Subcutaneous adipose tissue (tissue), 4 donors: ENCODE data around the gene CCND3. TPM values are rescaled to one million over a fixed set of nuclear protein-coding genes. Genes with fewer than 3 reads are reported as not detected.

Source experiments
- total RNA-seq, 4 donors: library from RNA; depleted of rRNA; stranded (reverse); fragments of >200 nt; gene quantifications; one replicate each; pipeline ENCODE4 v1.1.0, GENCODE V29; 2016
- TF ChIP-seq, protein P1 (sequence below): fragments of 450-650 bp; IDR thresholded peaks from one replicate; pipeline ENCODE4 v1.5.1; 2016; ENCODE audit warnings: low read depth, mild to moderate bottlenecking, control low read depth, antibody characterized with exemption, moderate library complexity

Gene CCND3
- total RNA-seq, result 100 to 1,000 TPM in 3 of 4 donors, 10 to 100 TPM in 1; 75.2 to 153 (median 130) TPM

DNA sequence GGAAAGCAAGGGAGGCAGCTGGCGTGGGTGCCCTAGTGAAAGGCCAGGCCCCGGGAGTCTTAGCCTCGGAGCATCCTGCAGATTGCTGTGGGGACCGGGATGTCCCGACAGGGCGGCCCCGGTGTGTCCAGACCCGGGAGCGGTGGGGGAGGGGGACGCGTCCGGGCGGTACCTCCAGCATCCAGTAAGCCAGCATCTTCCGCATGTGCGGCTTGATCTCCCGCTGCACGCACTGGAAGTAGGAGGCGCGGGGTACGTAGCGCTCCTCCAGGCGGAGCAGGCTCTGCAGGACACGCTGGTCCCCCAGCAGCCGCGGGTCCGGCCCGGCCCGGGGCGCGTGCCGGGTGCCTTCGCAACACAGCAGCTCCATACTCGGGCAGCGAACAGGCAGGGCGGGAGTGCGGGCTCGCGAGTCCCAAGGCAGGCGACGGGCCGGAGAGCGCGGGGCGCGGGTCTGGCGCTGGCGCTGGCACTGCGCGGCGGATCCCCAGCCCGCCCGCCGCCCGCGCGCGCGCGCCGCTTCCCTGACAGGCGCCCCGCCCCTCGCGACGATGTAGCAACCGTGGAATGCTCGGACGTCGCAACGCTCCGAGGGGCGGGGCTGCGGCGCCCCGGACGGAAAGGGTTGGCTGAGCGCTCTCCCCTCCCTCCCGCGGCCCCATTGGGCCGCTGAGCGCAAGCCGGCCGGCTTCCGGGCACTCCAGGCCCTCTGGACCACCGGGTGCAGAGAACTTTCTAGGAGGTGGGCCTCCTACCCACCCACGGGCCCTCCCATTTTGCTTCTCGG is at the start of gene CCND3:
CCND3 (minus strand) TSS at position 529 of the 787 bp plus-strand sequence; CDS start at position 370, 159 bp downstream.
- TF ChIP-seq, protein P1, sequence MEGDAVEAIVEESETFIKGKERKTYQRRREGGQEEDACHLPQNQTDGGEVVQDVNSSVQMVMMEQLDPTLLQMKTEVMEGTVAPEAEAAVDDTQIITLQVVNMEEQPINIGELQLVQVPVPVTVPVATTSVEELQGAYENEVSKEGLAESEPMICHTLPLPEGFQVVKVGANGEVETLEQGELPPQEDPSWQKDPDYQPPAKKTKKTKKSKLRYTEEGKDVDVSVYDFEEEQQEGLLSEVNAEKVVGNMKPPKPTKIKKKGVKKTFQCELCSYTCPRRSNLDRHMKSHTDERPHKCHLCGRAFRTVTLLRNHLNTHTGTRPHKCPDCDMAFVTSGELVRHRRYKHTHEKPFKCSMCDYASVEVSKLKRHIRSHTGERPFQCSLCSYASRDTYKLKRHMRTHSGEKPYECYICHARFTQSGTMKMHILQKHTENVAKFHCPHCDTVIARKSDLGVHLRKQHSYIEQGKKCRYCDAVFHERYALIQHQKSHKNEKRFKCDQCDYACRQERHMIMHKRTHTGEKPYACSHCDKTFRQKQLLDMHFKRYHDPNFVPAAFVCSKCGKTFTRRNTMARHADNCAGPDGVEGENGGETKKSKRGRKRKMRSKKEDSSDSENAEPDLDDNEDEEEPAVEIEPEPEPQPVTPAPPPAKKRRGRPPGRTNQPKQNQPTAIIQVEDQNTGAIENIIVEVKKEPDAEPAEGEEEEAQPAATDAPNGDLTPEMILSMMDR, result no peak

DNA sequence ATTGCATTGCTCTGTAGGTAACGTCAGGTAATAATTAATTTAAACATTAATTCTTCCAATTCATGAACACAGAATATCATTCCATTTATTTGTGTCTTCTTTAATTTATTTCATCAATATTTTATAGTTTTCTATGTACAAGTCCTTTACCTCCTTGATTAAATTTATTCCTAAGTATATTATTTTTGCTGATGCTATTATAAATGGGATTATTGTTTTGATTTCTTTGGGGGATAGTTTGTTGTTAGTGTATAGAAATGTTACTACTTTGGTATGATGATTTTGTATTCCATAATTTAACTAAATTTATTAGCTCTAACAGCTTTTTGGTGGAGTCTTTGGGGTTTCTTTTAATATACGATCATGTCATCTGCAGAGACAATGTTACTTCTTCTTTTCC is 44.7 kb upstream of the CCND3 start:
- TF ChIP-seq, protein P1, result no peak

DNA sequence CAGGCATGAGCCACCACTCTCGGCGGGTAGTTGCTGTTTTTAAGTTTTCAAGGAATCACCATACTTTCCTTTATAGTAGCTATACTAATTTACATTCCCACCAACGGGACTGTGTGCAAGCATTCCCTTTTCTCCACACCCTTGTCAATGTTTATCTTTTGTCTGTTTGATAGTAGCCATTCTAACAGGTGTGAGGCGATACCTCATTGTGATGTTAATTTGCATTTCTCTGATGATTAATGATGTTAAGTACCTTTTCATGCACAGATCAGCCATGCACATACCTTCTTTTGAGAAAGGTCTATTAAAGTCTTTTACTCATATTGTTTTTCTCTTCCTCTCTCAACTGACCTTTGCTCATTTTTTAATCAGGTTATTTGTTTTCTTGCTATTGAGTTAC is 43.0 kb upstream of the CCND3 start:
- TF ChIP-seq, protein P1, result no peak

DNA sequence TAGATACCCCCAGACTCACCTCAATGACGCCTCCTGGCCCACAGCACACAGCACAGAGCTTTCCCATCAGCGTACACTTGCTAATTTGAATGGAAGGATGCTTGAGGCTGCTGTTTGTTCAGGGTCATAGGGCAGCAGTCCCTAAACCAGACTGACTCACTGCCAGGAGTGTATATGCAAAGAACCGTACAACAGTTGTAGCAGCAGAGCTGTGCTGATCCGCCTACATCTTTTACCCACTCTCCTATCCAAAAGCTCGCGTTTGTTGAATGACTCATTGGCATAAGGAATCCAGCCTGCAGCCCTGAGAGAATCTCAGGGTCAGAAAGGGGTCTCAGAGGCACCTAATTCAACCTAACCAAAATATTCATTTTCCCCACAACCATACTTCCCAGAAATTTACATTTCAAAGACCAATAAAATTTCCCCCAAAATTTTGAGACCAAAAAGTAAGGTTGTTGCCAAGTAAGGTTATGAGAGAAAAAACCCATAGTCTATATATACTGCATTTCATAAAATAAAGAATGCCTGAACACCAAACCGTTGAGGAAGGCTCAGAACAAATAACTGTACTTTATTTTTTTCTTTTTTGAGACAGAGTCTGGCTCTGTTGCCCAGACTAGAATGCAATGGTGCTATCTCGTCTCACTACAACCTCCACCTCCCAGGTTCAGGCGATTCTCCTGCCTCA is 35.3 kb upstream of the CCND3 start:
- TF ChIP-seq, protein P1, result no peak

DNA sequence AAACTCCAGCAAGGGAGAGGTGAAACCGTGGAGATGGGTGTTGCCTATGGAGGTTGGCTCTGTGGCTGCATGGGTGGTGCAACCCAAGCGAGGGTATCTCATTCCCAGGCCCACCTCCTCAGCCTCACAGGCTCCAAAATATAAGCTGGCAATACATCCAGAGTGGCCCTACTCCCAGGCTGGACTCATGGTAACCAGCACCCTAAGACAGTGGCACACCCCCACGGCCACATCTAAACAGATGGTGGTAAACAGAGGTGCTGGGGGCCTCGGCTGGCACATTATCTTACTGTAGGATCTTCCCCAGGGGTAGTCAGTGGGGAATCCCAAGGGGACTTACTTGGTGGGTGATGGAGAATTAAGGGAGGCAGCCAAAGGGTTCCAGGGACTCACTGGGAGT is 33.7 kb upstream of the CCND3 start:
- TF ChIP-seq, protein P1, result no peak

DNA sequence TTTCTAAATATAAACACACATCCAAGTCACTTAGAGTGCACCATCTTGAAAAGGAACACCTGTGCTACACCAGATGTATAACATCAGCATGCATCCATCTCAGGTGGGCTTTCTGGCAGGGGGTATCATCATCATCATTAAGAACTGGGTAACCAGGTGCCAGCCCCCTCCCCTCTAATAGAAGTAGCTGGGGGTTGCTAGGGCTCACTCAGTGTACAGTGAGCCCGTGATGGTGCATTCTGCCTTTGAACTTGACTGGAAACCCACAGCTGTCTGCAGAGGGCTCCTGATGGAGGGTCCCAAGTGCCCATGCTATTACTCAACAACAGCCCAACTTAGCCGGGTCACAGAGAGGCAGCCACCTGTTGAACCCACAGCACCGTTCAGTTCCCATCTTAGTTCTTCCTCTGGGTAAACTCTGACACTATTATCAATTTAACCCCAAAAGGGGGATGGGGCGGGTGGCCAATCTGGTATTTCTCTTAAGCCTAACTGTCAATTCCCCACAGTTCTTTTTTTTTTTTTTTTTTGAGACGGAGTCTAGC is 32.7 kb upstream of the CCND3 start:
- TF ChIP-seq, protein P1, result no peak

DNA sequence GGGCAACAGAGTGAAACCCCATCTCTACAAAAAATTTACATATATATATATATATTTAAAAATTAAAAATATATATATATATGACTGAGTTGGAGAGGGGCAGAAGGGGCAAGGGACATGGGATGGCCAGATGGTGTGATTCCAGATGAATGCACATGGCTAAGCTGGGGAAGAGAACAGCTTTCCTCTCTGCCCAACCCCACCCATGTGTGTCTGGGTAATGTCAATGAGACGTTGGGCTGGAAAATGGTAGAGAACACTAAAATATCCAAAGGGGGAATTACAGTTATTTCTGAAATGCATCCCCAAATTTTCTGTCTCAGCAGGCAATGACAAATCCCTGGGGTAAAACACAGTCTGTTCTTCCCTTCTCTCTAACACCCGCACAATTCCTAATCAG is 31.2 kb upstream of the CCND3 start:
- TF ChIP-seq, protein P1, result no peak
